Activated CD8-positive, alpha-beta memory T cell treated with anti-CD3 and anti-CD28 coated beads for 48 hours (primary cell): Measurements from ENCODE around the gene KAZN.
A peak's percentile ranks its signal among the peaks of the same experiment; 100 is the strongest.
"Not testable (repeated sequence)": the region's sequence is repeated elsewhere in the genome, so short reads cannot be mapped to it uniquely, and the experiment has no call there.

Source experiments
- DNase-seq, 3 experiments: peaks; one replicate each; pipeline ENCODE4 v3.0.0-alpha.2; 2020; ENCODE audit warnings: low read depth in 2 of 3, low spot score in 2 of 3

Gene KAZN

GRCh38 chr1:15023205-15023604 lies 424.7 kb downstream of the KAZN start:
- no peak for DNase-seq

- no peak for DNase-seq
Observed at GRCh38 chr1:15023976-15024375, 425.5 kb downstream of the KAZN start.

- DNase-seq = no peak
Observed at GRCh38 chr1:15026117-15026489, 427.6 kb downstream of the KAZN start.

GRCh38 chr1:15027515-15027986 lies 429.1 kb downstream of the KAZN start:
- DNase-seq = peak in 2 of 3 experiments; percentile 16 to 23

GRCh38 chr1:15028102-15028501 lies 429.6 kb downstream of the KAZN start:
- DNase-seq = no peak

GRCh38 chr1:15028616-15029015 lies 430.1 kb downstream of the KAZN start:
- DNase-seq = no peak

GRCh38 chr1:15029036-15029435 lies 430.6 kb downstream of the KAZN start:
- no peak for DNase-seq

GRCh38 chr1:15029786-15030185 lies 431.3 kb downstream of the KAZN start:
- DNase-seq = no peak

GRCh38 chr1:15031251-15031933 lies 432.9 kb downstream of the KAZN start:
- no peak for DNase-seq

- DNase-seq = no peak
Observed at GRCh38 chr1:15033264-15033663, 434.8 kb downstream of the KAZN start.

GRCh38 chr1:15034656-15035055 lies 436.2 kb downstream of the KAZN start:
- DNase-seq = no peak

- DNase-seq = no peak
Observed at GRCh38 chr1:15035236-15035635, 436.8 kb downstream of the KAZN start.

- DNase-seq = no peak
Observed at GRCh38 chr1:15036101-15036500, 437.6 kb downstream of the KAZN start.

GRCh38 chr1:15038232-15039016 lies 439.9 kb downstream of the KAZN start:
- no peak for DNase-seq

- no peak for DNase-seq
Observed at GRCh38 chr1:15039017-15039648, 440.6 kb downstream of the KAZN start.

- no peak for DNase-seq
Observed at GRCh38 chr1:15039901-15040300, 441.4 kb downstream of the KAZN start.

- DNase-seq = not testable (repeated sequence)
Observed at GRCh38 chr1:15040685-15041084, 442.2 kb downstream of the KAZN start.

- no peak for DNase-seq
Observed at GRCh38 chr1:15042866-15043265, 444.4 kb downstream of the KAZN start.

- DNase-seq = no peak
Observed at GRCh38 chr1:15043934-15044333, 445.4 kb downstream of the KAZN start.

GRCh38 chr1:15045123-15045522 lies 446.6 kb downstream of the KAZN start:
- DNase-seq = no peak

GRCh38 chr1:15046487-15047165 lies 448.1 kb downstream of the KAZN start:
- peak in 2 of 3 experiments; percentile 30 to 36 for DNase-seq
